Measurements from ENCODE around the gene TPSG1. TPM values are rescaled to one million over a fixed set of nuclear protein-coding genes. Genes with fewer than 3 reads are reported as not detected.

TPSG1 gene
- total RNA-seq, 1 donor from 2014 or later, result not detected

DNA sequence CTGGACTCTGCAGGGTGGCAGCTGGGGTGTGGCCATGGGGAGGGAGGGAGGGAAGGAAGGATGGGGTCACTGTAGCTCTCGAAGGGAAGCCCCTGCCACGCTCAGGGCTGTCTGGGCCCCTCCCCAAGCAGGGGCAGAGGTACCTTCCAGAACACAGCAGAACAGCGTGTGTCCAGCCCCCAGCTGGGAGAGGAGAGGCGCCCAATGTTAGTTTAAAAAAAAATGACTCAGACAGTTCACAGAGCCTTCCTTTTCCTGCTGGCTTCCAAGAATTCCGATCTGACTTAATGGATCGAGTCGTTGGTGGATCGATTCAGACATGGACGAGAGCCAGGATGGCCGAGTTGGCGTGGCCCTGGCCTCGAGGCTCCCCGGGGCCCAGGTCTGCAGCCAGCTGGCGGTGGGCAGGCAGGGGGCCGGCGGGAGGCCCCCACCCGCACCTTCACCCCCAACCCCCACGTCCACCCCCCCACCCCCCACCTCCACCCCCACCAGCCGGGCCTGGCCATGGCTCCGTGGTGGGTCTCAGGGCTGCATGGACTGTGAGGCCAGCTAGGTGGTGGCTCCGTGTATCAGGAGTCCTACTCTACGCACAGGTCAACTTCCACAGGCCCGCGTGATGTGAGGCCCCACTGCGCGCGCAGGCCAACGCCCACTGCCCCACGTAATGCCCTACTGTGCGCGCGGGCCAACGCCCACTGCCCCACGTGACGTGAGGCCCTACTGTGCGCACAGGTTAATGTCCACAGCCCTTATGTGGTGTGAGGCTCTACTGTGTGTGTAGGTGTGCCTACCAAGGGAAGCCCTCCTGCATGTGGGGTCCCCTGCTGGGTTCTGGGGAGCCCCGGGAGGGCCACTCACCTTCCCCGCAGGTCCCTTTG is 50.4 kb downstream of the TPSG1 start:
- DNase-seq, result no peak
- Mint-ChIP-seq H3K36me3 (ENCODE audit: unreplicated experiment) (no peaks in the 10 kb centered on the region), H3K27ac (ENCODE audit: unreplicated experiment) (no peak overlapping the region), H3K27me3 (ENCODE audit: unreplicated experiment) (no peaks in the 10 kb centered on the region), H3K9me3 (ENCODE audit: unreplicated experiment) (peaks cover 5% of the 10 kb centered on the region), H3K4me1 (ENCODE audit: low read depth, unreplicated experiment) (peaks cover 4% of the 10 kb centered on the region), H3K4me3 (ENCODE audit: unreplicated experiment) (no peak overlapping the region)
- TF ChIP-seq, protein P1, sequence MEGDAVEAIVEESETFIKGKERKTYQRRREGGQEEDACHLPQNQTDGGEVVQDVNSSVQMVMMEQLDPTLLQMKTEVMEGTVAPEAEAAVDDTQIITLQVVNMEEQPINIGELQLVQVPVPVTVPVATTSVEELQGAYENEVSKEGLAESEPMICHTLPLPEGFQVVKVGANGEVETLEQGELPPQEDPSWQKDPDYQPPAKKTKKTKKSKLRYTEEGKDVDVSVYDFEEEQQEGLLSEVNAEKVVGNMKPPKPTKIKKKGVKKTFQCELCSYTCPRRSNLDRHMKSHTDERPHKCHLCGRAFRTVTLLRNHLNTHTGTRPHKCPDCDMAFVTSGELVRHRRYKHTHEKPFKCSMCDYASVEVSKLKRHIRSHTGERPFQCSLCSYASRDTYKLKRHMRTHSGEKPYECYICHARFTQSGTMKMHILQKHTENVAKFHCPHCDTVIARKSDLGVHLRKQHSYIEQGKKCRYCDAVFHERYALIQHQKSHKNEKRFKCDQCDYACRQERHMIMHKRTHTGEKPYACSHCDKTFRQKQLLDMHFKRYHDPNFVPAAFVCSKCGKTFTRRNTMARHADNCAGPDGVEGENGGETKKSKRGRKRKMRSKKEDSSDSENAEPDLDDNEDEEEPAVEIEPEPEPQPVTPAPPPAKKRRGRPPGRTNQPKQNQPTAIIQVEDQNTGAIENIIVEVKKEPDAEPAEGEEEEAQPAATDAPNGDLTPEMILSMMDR (IDR thresholded peaks at IDR 0.05; ENCODE audit: partially characterized antibody, unreplicated experiment), result no peak

DNA sequence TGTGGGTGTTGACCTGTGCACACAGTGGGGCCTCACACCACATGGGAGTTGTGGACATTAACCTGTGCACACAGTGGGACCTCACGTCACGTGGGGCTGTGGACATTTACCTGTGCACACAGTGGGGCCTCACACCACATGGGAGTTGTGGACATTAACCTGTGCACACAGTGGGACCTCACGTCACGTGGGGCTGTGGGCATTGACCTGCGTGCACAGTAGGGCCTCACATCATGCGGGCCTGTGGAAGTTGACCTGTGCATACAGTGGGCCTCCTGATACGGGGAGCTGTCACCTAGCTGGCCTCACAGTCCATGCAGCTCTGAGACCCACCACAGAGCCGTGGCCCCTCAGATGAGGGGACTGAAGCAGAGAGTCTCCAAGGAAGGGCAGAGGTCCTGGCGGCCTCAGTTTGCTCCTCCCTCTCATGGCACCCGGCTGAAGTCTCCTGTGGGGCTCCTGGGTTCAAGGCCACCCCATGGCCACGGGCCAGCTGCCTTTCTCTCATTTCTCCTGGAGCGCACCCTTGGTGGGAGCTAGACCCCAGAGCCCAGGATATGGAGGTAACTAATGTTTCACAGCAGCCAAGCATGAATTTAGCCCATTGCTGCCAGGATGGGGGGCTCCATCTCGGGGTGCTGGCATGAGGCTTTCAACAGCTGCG is 51.1 kb downstream of the TPSG1 start:
- TF ChIP-seq, protein P1 (IDR thresholded peaks at IDR 0.05; ENCODE audit: partially characterized antibody, unreplicated experiment), result no peak
- Mint-ChIP-seq H3K4me1 (ENCODE audit: low read depth, unreplicated experiment) (peaks cover 4% of the 10 kb centered on the region), H3K36me3 (ENCODE audit: unreplicated experiment) (no peaks in the 10 kb centered on the region), H3K27ac (ENCODE audit: unreplicated experiment) (no peak overlapping the region), H3K27me3 (ENCODE audit: unreplicated experiment) (no peaks in the 10 kb centered on the region), H3K9me3 (ENCODE audit: unreplicated experiment) (peaks cover 4% of the 10 kb centered on the region), H3K4me3 (ENCODE audit: unreplicated experiment) (no peak overlapping the region)
- no peak for DNase-seq

DNA sequence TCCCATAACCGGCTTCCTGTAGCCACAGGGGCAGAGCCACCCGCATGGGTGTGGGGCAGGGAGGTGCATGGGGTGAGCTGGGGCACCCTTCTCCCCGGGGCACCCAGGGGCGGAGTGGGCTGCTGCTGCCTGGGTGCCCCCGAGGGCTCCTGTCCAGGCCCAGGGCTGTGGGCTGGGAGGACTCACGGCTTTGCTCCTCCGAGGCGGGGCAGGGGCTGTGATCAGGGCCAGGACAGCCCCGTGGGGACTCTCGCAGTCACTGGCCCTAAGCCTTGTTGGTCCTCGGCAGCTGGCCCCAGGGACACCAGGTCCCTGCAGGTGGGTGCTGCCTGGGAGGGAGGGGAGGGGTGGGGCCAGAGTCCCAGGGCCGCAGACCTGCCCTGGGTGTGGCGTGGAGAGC is 52.4 kb downstream of the TPSG1 start:
- Mint-ChIP-seq H3K4me1 (ENCODE audit: low read depth, unreplicated experiment) (peaks cover 4% of the 10 kb centered on the region), H3K9me3 (ENCODE audit: unreplicated experiment) (peaks cover 4% of the 10 kb centered on the region), H3K27ac (ENCODE audit: unreplicated experiment) (peak overlapping the region; percentile 59), H3K27me3 (ENCODE audit: unreplicated experiment) (no peaks in the 10 kb centered on the region), H3K36me3 (ENCODE audit: unreplicated experiment) (no peaks in the 10 kb centered on the region), H3K4me3 (ENCODE audit: unreplicated experiment) (no peak overlapping the region)
- no peak for DNase-seq
- TF ChIP-seq, protein P1 (IDR thresholded peaks at IDR 0.05; ENCODE audit: partially characterized antibody, unreplicated experiment), result no peak

DNA sequence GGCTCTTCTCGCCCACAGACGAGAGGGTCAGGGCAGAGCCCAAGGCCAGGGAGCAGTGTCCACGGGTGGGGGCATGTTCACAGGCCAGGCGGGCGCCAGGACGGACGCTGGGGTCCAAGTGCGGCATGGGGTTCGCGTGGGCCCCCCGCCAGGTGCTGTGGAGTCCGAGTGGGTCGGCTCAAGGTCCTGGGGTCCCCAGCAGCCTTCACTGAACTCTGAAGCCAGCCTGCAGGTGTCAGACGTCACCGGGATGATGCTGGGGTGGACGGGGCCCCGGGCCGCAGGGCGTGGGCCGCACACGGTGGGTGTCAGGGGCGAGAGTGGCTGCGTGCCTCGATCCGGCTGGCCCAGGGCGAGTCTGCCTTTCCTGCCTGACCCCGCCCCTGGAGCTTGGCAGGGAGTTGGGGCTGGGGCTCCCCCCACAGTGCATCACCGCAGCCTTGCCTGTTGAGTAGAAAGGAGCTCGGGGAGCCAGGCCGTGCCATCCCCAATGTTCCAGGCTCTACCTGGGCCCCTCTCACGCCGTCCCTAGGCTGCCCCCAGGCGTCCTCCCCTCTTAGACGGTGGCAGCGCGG is 53.1 kb downstream of the TPSG1 start:
- no peaks in the 10 kb centered on the region for H3K27me3 Mint-ChIP-seq (ENCODE audit: unreplicated experiment)
- DNase-seq, result no peak
- H3K4me1 Mint-ChIP-seq (ENCODE audit: low read depth, unreplicated experiment), result peaks cover 4% of the 10 kb centered on the region
- H3K9me3 Mint-ChIP-seq (ENCODE audit: unreplicated experiment), result peaks cover 4% of the 10 kb centered on the region
- no peak overlapping the region for H3K27ac Mint-ChIP-seq (ENCODE audit: unreplicated experiment)
- TF ChIP-seq, protein P1 (IDR thresholded peaks at IDR 0.05; ENCODE audit: partially characterized antibody, unreplicated experiment), result no peak
- no peak overlapping the region for H3K4me3 Mint-ChIP-seq (ENCODE audit: unreplicated experiment)
- H3K36me3 Mint-ChIP-seq (ENCODE audit: unreplicated experiment), result no peaks in the 10 kb centered on the region

Other genes starting within 250 kb of the TPSG1 start
- gene SOX8, start 243.5 kb downstream of the TPSG1 start, total RNA-seq (ENCODE audit: unreplicated experiment), result 7.0 TPM
- gene SSTR5, start 152.5 kb downstream of the TPSG1 start, total RNA-seq (ENCODE audit: unreplicated experiment), result 1.3 TPM
- gene C1QTNF8, start 129.0 kb downstream of the TPSG1 start, total RNA-seq (ENCODE audit: unreplicated experiment), result not detected
- 161 TPM for gene CACNA1H, start 72.2 kb downstream of the TPSG1 start, total RNA-seq (ENCODE audit: unreplicated experiment)
- gene TPSB2, start 4.9 kb upstream of the TPSG1 start, total RNA-seq (ENCODE audit: unreplicated experiment), result not detected
- not detected for gene TPSAB1, start 15.4 kb upstream of the TPSG1 start, total RNA-seq (ENCODE audit: unreplicated experiment)
- gene TPSD1, start 30.8 kb upstream of the TPSG1 start, total RNA-seq (ENCODE audit: unreplicated experiment), result not detected
- 256 TPM for gene UBE2I, start 84.4 kb upstream of the TPSG1 start, total RNA-seq (ENCODE audit: unreplicated experiment)
- gene BAIAP3, start 108.4 kb upstream of the TPSG1 start, total RNA-seq (ENCODE audit: unreplicated experiment), result 26.7 TPM
- 52.5 TPM for gene TSR3, start 126.6 kb upstream of the TPSG1 start, total RNA-seq (ENCODE audit: unreplicated experiment)
- 50.5 TPM for gene GNPTG, start 126.7 kb upstream of the TPSG1 start, total RNA-seq (ENCODE audit: unreplicated experiment)
- gene UNKL, start 189.4 kb upstream of the TPSG1 start, total RNA-seq (ENCODE audit: unreplicated experiment), result 30.7 TPM
- gene UQCC4, start 195.5 kb upstream of the TPSG1 start, total RNA-seq (ENCODE audit: unreplicated experiment), result 10.4 TPM
- not detected for gene PERCC1, start 205.8 kb upstream of the TPSG1 start, total RNA-seq (ENCODE audit: unreplicated experiment)
- gene CCDC154, start 219.3 kb upstream of the TPSG1 start, total RNA-seq (ENCODE audit: unreplicated experiment), result 4.2 TPM
- gene CLCN7, start 249.8 kb upstream of the TPSG1 start, total RNA-seq (ENCODE audit: unreplicated experiment), result 118 TPM